HepG2 (cell line): Measurements from ENCODE around the gene HMGN4. TPM values are rescaled to one million over a fixed set of nuclear protein-coding genes. Genes with fewer than 3 reads are reported as not detected.

Experiments
- CBX1 ChIP-seq: IDR thresholded peaks from one replicate; pipeline ENCODE4 v1.6.1; 2016; ENCODE audit warnings: antibody characterized with exemption, low read depth
- HNRNPLL ChIP-seq: fragments of 200-400 bp; formaldehyde crosslinking; IDR thresholded peaks from 2 replicates; pipeline ENCODE4 v1.6.1; 2017; ENCODE audit warnings: mild to moderate bottlenecking, low read depth, low read length; ENCODE audit not compliant: poor library complexity, severe bottlenecking
- PCBP1 ChIP-seq: fragments of 200-400 bp; formaldehyde crosslinking; IDR thresholded peaks from 2 replicates; pipeline ENCODE4 v1.6.1; 2017; ENCODE audit warnings: mild to moderate bottlenecking, low read depth, low read length, borderline replicate concordance
- PRPF4 ChIP-seq: fragments of 200-400 bp; formaldehyde crosslinking; IDR thresholded peaks from 2 replicates; pipeline ENCODE4 v1.6.1; 2016; ENCODE audit warnings: low read length, low read depth; ENCODE audit not compliant: poor library complexity, severe bottlenecking
- PTBP1 ChIP-seq: fragments of 200-400 bp; formaldehyde crosslinking; IDR thresholded peaks from 2 replicates; pipeline ENCODE4 v1.6.1; 2018; ENCODE audit warnings: low read length, low read depth; ENCODE audit not compliant: poor library complexity, severe bottlenecking
- ZFP36L2 ChIP-seq: sonication (generic); formaldehyde crosslinking; IDR thresholded peaks from 2 replicates; pipeline ENCODE4 v1.4.0; 2020; ENCODE audit warnings: missing genetic modification reagents
- ZNF296 ChIP-seq: sonication (generic); formaldehyde crosslinking; conservative IDR thresholded peaks from 2 replicates; pipeline ENCODE4 v1.5.0; 2020; ENCODE audit warnings: mild to moderate bottlenecking, missing genetic modification reagents
- ZNF331 ChIP-seq: sonication (generic); formaldehyde crosslinking; IDR thresholded peaks from 2 replicates; pipeline ENCODE4 v1.4.0; 2020; ENCODE audit warnings: missing genetic modification reagents
- ZNF431 ChIP-seq: sonication (generic); formaldehyde crosslinking; IDR thresholded peaks from 2 replicates; pipeline ENCODE4 v1.9.0; 2022; ENCODE audit warnings: missing genetic modification reagents, low read depth, mild to moderate bottlenecking, borderline replicate concordance
- ZNF547 ChIP-seq: sonication (generic); formaldehyde crosslinking; IDR thresholded peaks from 2 replicates; pipeline ENCODE4 v1.5.1; 2020; ENCODE audit warnings: mild to moderate bottlenecking, missing genetic modification reagents
- ZNF564 ChIP-seq: sonication (generic); formaldehyde crosslinking; IDR thresholded peaks from 2 replicates; pipeline ENCODE4 v1.8.1; 2023; ENCODE audit warnings: mild to moderate bottlenecking, missing genetic modification reagents
- ZNF589 ChIP-seq: sonication (generic); formaldehyde crosslinking; conservative IDR thresholded peaks from 2 replicates; pipeline ENCODE4 v1.8.0; 2022; ENCODE audit warnings: mild to moderate bottlenecking, moderate library complexity, missing genetic modification reagents
- ZNF644 ChIP-seq: IDR thresholded peaks from 2 replicates; pipeline ENCODE4 v1.6.1; 2016; ENCODE audit warnings: low read depth
- ZNF670 ChIP-seq: sonication (generic); formaldehyde crosslinking; IDR thresholded peaks from 2 replicates; pipeline ENCODE4 v1.8.0; 2022; ENCODE audit warnings: mild to moderate bottlenecking, missing genetic modification reagents, borderline replicate concordance
- ZNF678 ChIP-seq: sonication (generic); formaldehyde crosslinking; IDR thresholded peaks from 2 replicates; pipeline ENCODE4 v1.4.0; 2020; ENCODE audit warnings: mild to moderate bottlenecking, missing genetic modification reagents
- ZNF709 ChIP-seq: sonication (generic); formaldehyde crosslinking; IDR thresholded peaks from 2 replicates; pipeline ENCODE4 v1.5.0; 2020; ENCODE audit warnings: mild to moderate bottlenecking, missing genetic modification reagents
- polyA plus RNA-seq, 8 experiments: library from polyadenylated mRNA; depleted of rRNA in 3 of 8; stranded (reverse) in 7 of 8; unstranded in 1 of 8; fragments of >200 nt; fragmentation: Illumina TruSeq in 4 of 8; extraction: Trizol in 4 of 8; gene quantifications; 2 replicates each; pipeline versions ENCODE4 v1.2.1 to v1.2.3, GENCODE V29; 2011 to 2016; ENCODE audit warnings: low read depth in 4 of 8, missing spikeins in 1 of 8, mixed read lengths in 1 of 8; ENCODE audit not compliant: insufficient read depth in 1 of 8
- total RNA-seq, 5 experiments: library from RNA; depleted of rRNA; stranded (reverse); fragments of >200 nt; fragmentation: Illumina TruSeq; extraction: Trizol; gene quantifications; 2 replicates each; pipeline ENCODE4 v1.2.3, GENCODE V29; 2016; ENCODE audit warnings: low read depth in 1 of 5
- TF ChIP-seq, protein P1 (sequence below): sonication (generic); formaldehyde crosslinking; IDR thresholded peaks from 2 replicates; pipeline ENCODE4 v1.8.0; 2022; ENCODE audit warnings: mild to moderate bottlenecking, missing genetic modification reagents
- TF ChIP-seq, protein P2 (sequence below): sonication (generic); formaldehyde crosslinking; IDR thresholded peaks from 2 replicates; pipeline ENCODE4 v1.4.0; 2020; ENCODE audit warnings: missing genetic modification reagents
- TF ChIP-seq, protein P3 (sequence below): sonication (generic); formaldehyde crosslinking; IDR thresholded peaks from 2 replicates; pipeline ENCODE4 v1.4.0; 2020; ENCODE audit warnings: missing genetic modification reagents
- TF ChIP-seq, protein P4 (sequence below): sonication (generic); formaldehyde crosslinking; IDR thresholded peaks from 2 replicates; pipeline ENCODE4 v1.4.0; 2020; ENCODE audit warnings: missing genetic modification reagents
- TF ChIP-seq, protein P5 (sequence below): IDR thresholded peaks from 2 replicates; pipeline ENCODE4 v1.6.1; 2016; ENCODE audit warnings: low read depth

Gene HMGN4
- total and polyA plus RNA-seq, 2 of the 13 experiments (the other 11 are each of a cell fraction or from before 2014, with no cell fraction given): 39.9 to 52.1 TPM

DNA sequence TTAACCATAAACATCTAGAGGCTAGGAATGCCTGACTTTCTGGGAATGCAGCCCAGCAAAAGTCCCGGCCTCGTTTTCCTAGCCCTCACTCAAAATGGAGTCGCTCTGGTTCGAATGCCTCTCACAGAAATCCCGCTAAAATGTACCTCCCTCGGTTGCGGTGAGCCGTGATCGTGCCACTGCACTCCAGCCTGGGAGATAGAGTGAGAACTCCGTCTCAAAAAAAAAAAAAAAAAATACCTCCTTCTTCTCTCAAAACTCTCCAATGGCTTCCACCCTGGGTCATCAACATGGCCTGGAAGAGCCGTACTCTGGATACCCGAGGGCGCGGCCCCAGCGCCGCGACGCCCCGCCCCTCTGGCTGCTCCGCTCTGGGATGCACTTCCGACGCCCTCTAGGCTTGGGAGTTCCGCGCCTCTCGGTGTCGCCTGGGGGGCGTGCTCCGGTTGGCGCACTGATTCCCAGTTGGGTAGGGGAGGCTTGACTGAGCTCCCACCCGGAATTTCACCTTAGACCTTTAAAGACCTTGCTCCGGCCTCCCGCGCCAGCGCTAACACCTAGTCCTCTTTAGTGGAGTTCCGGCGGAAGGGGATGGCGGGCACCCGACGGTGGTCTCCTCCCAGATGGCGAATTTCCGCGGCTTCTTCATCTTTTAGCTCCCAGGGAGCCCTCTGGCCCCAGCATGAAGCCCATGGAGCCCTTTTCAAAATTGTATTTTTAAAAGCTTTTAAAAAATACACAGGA, 12.3 kb downstream of the HMGN4 start (continued):
- TF ChIP-seq, protein P1, sequence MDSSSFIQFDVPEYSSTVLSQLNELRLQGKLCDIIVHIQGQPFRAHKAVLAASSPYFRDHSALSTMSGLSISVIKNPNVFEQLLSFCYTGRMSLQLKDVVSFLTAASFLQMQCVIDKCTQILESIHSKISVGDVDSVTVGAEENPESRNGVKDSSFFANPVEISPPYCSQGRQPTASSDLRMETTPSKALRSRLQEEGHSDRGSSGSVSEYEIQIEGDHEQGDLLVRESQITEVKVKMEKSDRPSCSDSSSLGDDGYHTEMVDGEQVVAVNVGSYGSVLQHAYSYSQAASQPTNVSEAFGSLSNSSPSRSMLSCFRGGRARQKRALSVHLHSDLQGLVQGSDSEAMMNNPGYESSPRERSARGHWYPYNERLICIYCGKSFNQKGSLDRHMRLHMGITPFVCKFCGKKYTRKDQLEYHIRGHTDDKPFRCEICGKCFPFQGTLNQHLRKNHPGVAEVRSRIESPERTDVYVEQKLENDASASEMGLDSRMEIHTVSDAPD (CRISPR knock-in tag): no peak; the same call in 1 of the 2 replicates
- peak; percentile 10; the same call in 1 of the 2 replicates for TF ChIP-seq ZNF431 (CRISPR knock-in tag)
- TF ChIP-seq ZNF644 (CRISPR knock-in tag): peak; percentile 70; the same call in 1 of the 2 replicates
- no peak for TF ChIP-seq ZFP36L2
- peak; percentile 86 for TF ChIP-seq ZNF331 (CRISPR knock-in tag)
- peak; percentile 87 for TF ChIP-seq HNRNPLL
- 0 out of 2 replicates have a peak, but pooled peaks have one; percentile 69 for TF ChIP-seq ZNF709 (CRISPR knock-in tag)
- no peak for TF ChIP-seq ZNF547 (CRISPR knock-in tag)
- TF ChIP-seq ZNF564 (CRISPR knock-in tag): no peak
- TF ChIP-seq, protein P2, sequence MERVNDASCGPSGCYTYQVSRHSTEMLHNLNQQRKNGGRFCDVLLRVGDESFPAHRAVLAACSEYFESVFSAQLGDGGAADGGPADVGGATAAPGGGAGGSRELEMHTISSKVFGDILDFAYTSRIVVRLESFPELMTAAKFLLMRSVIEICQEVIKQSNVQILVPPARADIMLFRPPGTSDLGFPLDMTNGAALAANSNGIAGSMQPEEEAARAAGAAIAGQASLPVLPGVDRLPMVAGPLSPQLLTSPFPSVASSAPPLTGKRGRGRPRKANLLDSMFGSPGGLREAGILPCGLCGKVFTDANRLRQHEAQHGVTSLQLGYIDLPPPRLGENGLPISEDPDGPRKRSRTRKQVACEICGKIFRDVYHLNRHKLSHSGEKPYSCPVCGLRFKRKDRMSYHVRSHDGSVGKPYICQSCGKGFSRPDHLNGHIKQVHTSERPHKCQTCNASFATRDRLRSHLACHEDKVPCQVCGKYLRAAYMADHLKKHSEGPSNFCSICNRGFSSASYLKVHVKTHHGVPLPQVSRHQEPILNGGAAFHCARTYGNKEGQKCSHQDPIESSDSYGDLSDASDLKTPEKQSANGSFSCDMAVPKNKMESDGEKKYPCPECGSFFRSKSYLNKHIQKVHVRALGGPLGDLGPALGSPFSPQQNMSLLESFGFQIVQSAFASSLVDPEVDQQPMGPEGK (CRISPR knock-in tag): peak; percentile 97
- peak; percentile 77 for TF ChIP-seq PTBP1
- no peak for TF ChIP-seq ZNF678 (CRISPR knock-in tag)
- TF ChIP-seq ZNF589 (CRISPR knock-in tag): no peak
- TF ChIP-seq, protein P3, sequence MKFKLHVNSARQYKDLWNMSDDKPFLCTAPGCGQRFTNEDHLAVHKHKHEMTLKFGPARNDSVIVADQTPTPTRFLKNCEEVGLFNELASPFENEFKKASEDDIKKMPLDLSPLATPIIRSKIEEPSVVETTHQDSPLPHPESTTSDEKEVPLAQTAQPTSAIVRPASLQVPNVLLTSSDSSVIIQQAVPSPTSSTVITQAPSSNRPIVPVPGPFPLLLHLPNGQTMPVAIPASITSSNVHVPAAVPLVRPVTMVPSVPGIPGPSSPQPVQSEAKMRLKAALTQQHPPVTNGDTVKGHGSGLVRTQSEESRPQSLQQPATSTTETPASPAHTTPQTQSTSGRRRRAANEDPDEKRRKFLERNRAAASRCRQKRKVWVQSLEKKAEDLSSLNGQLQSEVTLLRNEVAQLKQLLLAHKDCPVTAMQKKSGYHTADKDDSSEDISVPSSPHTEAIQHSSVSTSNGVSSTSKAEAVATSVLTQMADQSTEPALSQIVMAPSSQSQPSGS (CRISPR knock-in tag): peak; percentile 50
- peak; percentile 43 for TF ChIP-seq CBX1
- TF ChIP-seq PRPF4: peak; percentile 33
- TF ChIP-seq, protein P4, sequence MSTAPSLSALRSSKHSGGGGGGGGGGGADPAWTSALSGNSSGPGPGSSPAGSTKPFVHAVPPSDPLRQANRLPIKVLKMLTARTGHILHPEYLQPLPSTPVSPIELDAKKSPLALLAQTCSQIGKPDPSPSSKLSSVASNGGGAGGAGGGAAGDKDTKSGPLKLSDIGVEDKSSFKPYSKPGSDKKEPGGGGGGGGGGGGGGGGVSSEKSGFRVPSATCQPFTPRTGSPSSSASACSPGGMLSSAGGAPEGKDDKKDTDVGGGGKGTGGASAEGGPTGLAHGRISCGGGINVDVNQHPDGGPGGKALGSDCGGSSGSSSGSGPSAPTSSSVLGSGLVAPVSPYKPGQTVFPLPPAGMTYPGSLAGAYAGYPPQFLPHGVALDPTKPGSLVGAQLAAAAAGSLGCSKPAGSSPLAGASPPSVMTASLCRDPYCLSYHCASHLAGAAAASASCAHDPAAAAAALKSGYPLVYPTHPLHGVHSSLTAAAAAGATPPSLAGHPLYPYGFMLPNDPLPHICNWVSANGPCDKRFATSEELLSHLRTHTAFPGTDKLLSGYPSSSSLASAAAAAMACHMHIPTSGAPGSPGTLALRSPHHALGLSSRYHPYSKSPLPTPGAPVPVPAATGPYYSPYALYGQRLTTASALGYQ: peak; percentile 32; the same call in 1 of the 2 replicates
- TF ChIP-seq, protein P5, sequence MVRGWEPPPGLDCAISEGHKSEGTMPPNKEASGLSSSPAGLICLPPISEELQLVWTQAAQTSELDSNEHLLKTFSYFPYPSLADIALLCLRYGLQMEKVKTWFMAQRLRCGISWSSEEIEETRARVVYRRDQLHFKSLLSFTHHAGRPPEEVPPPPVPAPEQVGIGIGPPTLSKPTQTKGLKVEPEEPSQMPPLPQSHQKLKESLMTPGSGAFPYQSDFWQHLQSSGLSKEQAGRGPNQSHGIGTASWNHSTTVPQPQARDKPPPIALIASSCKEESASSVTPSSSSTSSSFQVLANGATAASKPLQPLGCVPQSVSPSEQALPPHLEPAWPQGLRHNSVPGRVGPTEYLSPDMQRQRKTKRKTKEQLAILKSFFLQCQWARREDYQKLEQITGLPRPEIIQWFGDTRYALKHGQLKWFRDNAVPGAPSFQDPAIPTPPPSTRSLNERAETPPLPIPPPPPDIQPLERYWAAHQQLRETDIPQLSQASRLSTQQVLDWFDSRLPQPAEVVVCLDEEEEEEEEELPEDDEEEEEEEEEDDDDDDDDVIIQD (CRISPR knock-in tag): peak; percentile 81
- TF ChIP-seq PCBP1: no peak
- TF ChIP-seq ZNF296 (CRISPR knock-in tag): no peak
- TF ChIP-seq ZNF670 (CRISPR knock-in tag): no peak
